Measurements from ENCODE around the gene LRBA. TPM values are rescaled to one million over a fixed set of nuclear protein-coding genes. Genes with fewer than 3 reads are reported as not detected.

The LRBA gene
- total and polyA plus RNA-seq, 2 of the 4 experiments (the other 2 are of a cell fraction), result 10.2 to 51.6 TPM

- H3K56ac ChIP-seq (ENCODE audit: extremely low read depth, insufficient read depth, low read length), result no peak overlapping the region
- CTCF ChIA-PET, result no interaction called here
- H3K4me1 ChIP-seq (ENCODE audit: control insufficient read depth, insufficient read depth, low read length), result no peaks in the 10 kb centered on the region
- H3K23ac ChIP-seq (ENCODE audit: low read depth, low read length), result no peak overlapping the region
- TF ChIP-seq RAD21 (IDR thresholded peaks at IDR 0.05; ENCODE audit: low read length) (no peak), RCOR1 (IDR thresholded peaks at IDR 0.05; ENCODE audit: insufficient replicate concordance, low read length) (no peak), ELK1 (IDR thresholded peaks at IDR 0.05; ENCODE audit: borderline replicate concordance, low read depth, low read length) (no peak), SMC3 (IDR thresholded peaks at IDR 0.05; ENCODE audit: low read depth, low read length) (no peak), MAFK (IDR thresholded peaks at IDR 0.05; ENCODE audit: low read depth, low read length) (no peak), CTCF (conservative IDR thresholded peaks at IDR 0.05; ENCODE audit: low read depth, low read length) (no peak)
- no peak overlapping the region for H4K5ac ChIP-seq (ENCODE audit: low read depth, low read length)
- H3K9me3 ChIP-seq (ENCODE audit: control insufficient read depth, insufficient read depth, low read length), result no peaks in the 10 kb centered on the region
- no peak overlapping the region for H3K14ac ChIP-seq (replicated peaks; ENCODE audit: low read depth, low read length)
- H4K20me1 ChIP-seq (ENCODE audit: insufficient read depth, low read length), result no peaks in the 10 kb centered on the region
- no peak overlapping the region for H3K4ac ChIP-seq (ENCODE audit: low read depth, low read length)
- no peak overlapping the region for H2BK15ac ChIP-seq (ENCODE audit: low read depth, low read length)
- in situ Hi-C loops (cut with MboI; ENCODE audit: low sequenced_read_pairs) (no loop called here), intact Hi-C loops (cut with micrococcal nuclease) (no loop called here), dilution Hi-C loops (cut with HindIII; ENCODE audit: low sequenced_read_pairs, unreplicated experiment) (no loop called here)
- H3K9me1 ChIP-seq (ENCODE audit: insufficient read depth, low read length), result no peaks in the 10 kb centered on the region
- H3K36me3 ChIP-seq (ENCODE audit: control insufficient read depth, insufficient read depth, low read length), result no peaks in the 10 kb centered on the region
- H3K4me2 ChIP-seq (ENCODE audit: low read depth, low read length), result peak overlapping the region; percentile 49; the same call in 1 of the 2 replicates
- H2BK5ac ChIP-seq (ENCODE audit: low read depth, low read length, poor library complexity, severe bottlenecking), result no peak overlapping the region
- H3K27ac ChIP-seq (ENCODE audit: insufficient read depth, low read length), result no peak overlapping the region
- no peak overlapping the region for H2AK5ac ChIP-seq (ENCODE audit: low read depth, low read length)
- 0% methylated on average over 1 of the region's 1 CpG; no CpG with 5 or more reads in 1 of the 2 experiments for WGBS, 2 experiments (ENCODE audit: extremely low coverage in 2 of 2, insufficient read length in 1 of 2)
- no peak overlapping the region for H4K8ac ChIP-seq (ENCODE audit: low read depth in 2 of 2, low read length in 2 of 2)
- no peak overlapping the region for H2AK9ac ChIP-seq (replicated peaks; ENCODE audit: low read depth, low read length, poor library complexity)
- no peak overlapping the region for H3K9ac ChIP-seq (ENCODE audit: low read depth, low read length)
- no peak overlapping the region for H2BK120ac ChIP-seq (ENCODE audit: low read depth, low read length)
- no peak overlapping the region for H2AFZ ChIP-seq (replicated peaks; ENCODE audit: low read length, poor library complexity)
- H3K4me3 ChIP-seq (ENCODE audit: insufficient read depth, low read depth, low read length), result no peak overlapping the region
- ATAC-seq (ENCODE audit: low read depth) (no peak), DNase-seq (no peak)
- no peaks in the 10 kb centered on the region for H3K27me3 ChIP-seq (ENCODE audit: control insufficient read depth, insufficient read depth, low read length)
- H3K79me1 ChIP-seq (ENCODE audit: low read depth in 1 of 2, low read length in 2 of 2), result peaks cover 0 to 12% of the 10 kb centered on the region in 2 experiments; a peak in 2 of 4 replicates
- no peak overlapping the region for H3K18ac ChIP-seq (ENCODE audit: low read depth, low read length)
- no peak overlapping the region for H2BK20ac ChIP-seq (ENCODE audit: low read depth, low read length)
- POLR2A ChIA-PET (ENCODE audit: unreplicated experiment), result no interaction called here
- no peak overlapping the region for H4K91ac ChIP-seq (ENCODE audit: insufficient read depth, low read depth, low read length)
- no TSS peak for BruUV-seq (replicated peaks)
Measured at GRCh38 chr4:151013491-151013890, 1.6 kb downstream of the LRBA start.
